CD4-positive, CD25-positive, alpha-beta regulatory T cell (primary cell): ENCODE measurements around the gene ASIC2. TPM values are rescaled to one million over a fixed set of nuclear protein-coding genes. Genes with fewer than 3 reads are reported as not detected.

ENCODE experiments used
- ATAC-seq, 2 donors: fragments of 150-1000 bp; cut with Tn5 transposase; one replicate each; pipeline ENCODE4 v1.10.0; 2021; ENCODE audit warnings: low read depth in 2 of 2, moderate number of reproducible peaks in 2 of 2, moderate library complexity in 1 of 2
- DNase-seq, 3 donors: peaks; one replicate each; pipeline versions ENCODE4 v3.0.0 to v3.0.0-alpha.2; 2012 to 2022; ENCODE audit warnings: mixed read lengths in 1 of 3
- H3K27ac ChIP-seq: one replicate; pipeline ENCODE4 v1.7.0; 2013; ENCODE audit warnings: mild to moderate bottlenecking, low read length; ENCODE audit not compliant: insufficient read depth, poor library complexity, severe bottlenecking
- H3K27me3 ChIP-seq: one replicate; pipeline ENCODE4 v1.7.0; 2013; ENCODE audit warnings: low read length; ENCODE audit not compliant: control insufficient read depth, insufficient read depth
- H3K36me3 ChIP-seq: one replicate; pipeline ENCODE4 v1.7.0; 2013; ENCODE audit warnings: mild to moderate bottlenecking, low read length, moderate library complexity; ENCODE audit not compliant: control insufficient read depth, insufficient read depth
- H3K4me1 ChIP-seq: 2 replicates; pipeline ENCODE4 v1.7.0; 2013; ENCODE audit warnings: mild to moderate bottlenecking, low read length; ENCODE audit not compliant: insufficient read depth, control insufficient read depth, poor library complexity, severe bottlenecking
- H3K4me3 ChIP-seq: one replicate; pipeline ENCODE4 v1.7.0; 2013; ENCODE audit warnings: low read depth, mild to moderate bottlenecking, low read length, moderate library complexity
- H3K9me3 ChIP-seq, 2 experiments: 1 replicate in 1 of 2; 2 replicates in 1 of 2; pipeline ENCODE4 v1.7.0; 2013; ENCODE audit warnings: low read length in 2 of 2, mild to moderate bottlenecking in 1 of 2, moderate library complexity in 1 of 2; ENCODE audit not compliant: control insufficient read depth in 2 of 2
- H3K27ac Mint-ChIP-seq, 3 donors: one replicate each; pipeline ENCODE4 v1.8.0; 2020 to 2022; ENCODE audit warnings: mild to moderate bottlenecking in 3 of 3, mixed read lengths in 3 of 3, moderate library complexity in 2 of 3
- H3K27me3 Mint-ChIP-seq: one replicate; pipeline ENCODE4 v1.8.0; 2022; ENCODE audit warnings: mild to moderate bottlenecking, mixed read lengths
- H3K36me3 Mint-ChIP-seq: one replicate; pipeline ENCODE4 v1.8.0; 2020; ENCODE audit warnings: mixed read lengths
- H3K4me1 Mint-ChIP-seq, 4 donors: one replicate each; pipeline ENCODE4 v1.8.0; 2020 to 2022; ENCODE audit warnings: mixed read lengths in 4 of 4, mild to moderate bottlenecking in 1 of 4
- H3K4me3 Mint-ChIP-seq, 4 donors: one replicate each; pipeline ENCODE4 v1.8.0; 2020 to 2022; ENCODE audit warnings: mild to moderate bottlenecking in 4 of 4, mixed read lengths in 4 of 4, moderate library complexity in 3 of 4
- H3K9me3 Mint-ChIP-seq, 7 donors: one replicate each; pipeline ENCODE4 v1.8.0; 2020 to 2022; ENCODE audit warnings: mixed read lengths in 7 of 7, mild to moderate bottlenecking in 3 of 7, moderate library complexity in 2 of 7
- polyA plus RNA-seq, 4 donors: library from polyadenylated mRNA; unstranded; fragments of 300-500 nt; fragmentation: Illumina TruSeq; gene quantifications; one replicate each; pipeline ENCODE4 v1.2.3, GENCODE V29; 2021
- total RNA-seq: library from RNA; stranded (reverse); gene quantifications from one replicate; pipeline ENCODE4 v1.2.3, GENCODE V29; 2022

Gene ASIC2
- total and polyA plus RNA-seq, 5 donors from 2014 or later, result not detected

DNA sequence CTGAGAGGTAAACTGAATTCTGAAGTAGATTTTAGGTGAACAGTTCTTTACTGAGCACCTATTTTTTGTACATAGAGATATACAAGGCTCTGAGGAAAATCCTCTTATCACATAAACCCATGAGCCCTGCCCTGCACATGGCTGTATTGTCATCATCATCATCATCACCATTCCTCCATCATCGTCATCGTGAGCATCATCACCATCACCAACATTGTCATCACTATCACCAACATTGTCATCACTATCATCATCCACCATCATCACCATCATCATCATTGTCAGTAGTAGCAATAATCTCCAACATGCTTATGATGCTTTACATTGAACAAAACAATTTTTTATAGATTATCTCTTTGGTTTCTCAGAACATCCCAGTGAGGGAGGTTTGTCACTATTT is 20.7 kb downstream of the ASIC2 start:
- Histone ChIP-seq H3K4me3 (no peak overlapping the region), H3K9me3 (no peaks in the 10 kb centered on the region), H3K4me1 (no peaks in the 10 kb centered on the region), H3K27ac (no peak overlapping the region), H3K27me3 (peaks cover 2% of the 10 kb centered on the region), H3K36me3 (no peaks in the 10 kb centered on the region)
- ATAC-seq (no peak), DNase-seq (no peak)
- Mint-ChIP-seq H3K9me3 (peaks cover 0 to 2% (median 1%) of the 10 kb centered on the region in 7 donors), H3K27me3 (no peaks in the 10 kb centered on the region), H3K4me1 (no peaks in the 10 kb centered on the region), H3K27ac (no peak overlapping the region), H3K36me3 (no peaks in the 10 kb centered on the region), H3K4me3 (no peak overlapping the region)

GRCh38 chr17:33269337-33270060 is 23.6 kb downstream of the ASIC2 start:
- Mint-ChIP-seq H3K27me3 (peaks cover 4% of the 10 kb centered on the region), H3K27ac (no peak overlapping the region), H3K4me1 (no peaks in the 10 kb centered on the region), H3K36me3 (no peaks in the 10 kb centered on the region), H3K4me3 (no peak overlapping the region), H3K9me3 (peaks cover 0 to 4% (median 1%) of the 10 kb centered on the region in 7 donors)
- DNase-seq, result no peak
- no peak overlapping the region for H3K27ac ChIP-seq
- ATAC-seq, result no peak
- no peaks in the 10 kb centered on the region for H3K9me3 ChIP-seq
- no peaks in the 10 kb centered on the region for H3K36me3 ChIP-seq
- H3K4me1 ChIP-seq, result no peaks in the 10 kb centered on the region
- H3K27me3 ChIP-seq, result peaks cover 2% of the 10 kb centered on the region
- H3K4me3 ChIP-seq, result no peak overlapping the region

- ATAC-seq, result no peak
- Mint-ChIP-seq H3K9me3 (peaks cover 0 to 4% (median 1%) of the 10 kb centered on the region in 7 donors), H3K27ac (no peak overlapping the region), H3K4me3 (no peak overlapping the region), H3K36me3 (no peaks in the 10 kb centered on the region), H3K4me1 (no peaks in the 10 kb centered on the region), H3K27me3 (peaks cover 4% of the 10 kb centered on the region)
- H3K27ac ChIP-seq, result no peak overlapping the region
- H3K4me3 ChIP-seq, result no peak overlapping the region
- no peaks in the 10 kb centered on the region for H3K36me3 ChIP-seq
- H3K27me3 ChIP-seq, result peaks cover 2% of the 10 kb centered on the region
- DNase-seq, result no peak
- H3K9me3 ChIP-seq, result no peaks in the 10 kb centered on the region
- H3K4me1 ChIP-seq, result no peaks in the 10 kb centered on the region
These were observed 25.1 kb downstream of the ASIC2 start for GRCh38 chr17:33267851-33268548.

DNA sequence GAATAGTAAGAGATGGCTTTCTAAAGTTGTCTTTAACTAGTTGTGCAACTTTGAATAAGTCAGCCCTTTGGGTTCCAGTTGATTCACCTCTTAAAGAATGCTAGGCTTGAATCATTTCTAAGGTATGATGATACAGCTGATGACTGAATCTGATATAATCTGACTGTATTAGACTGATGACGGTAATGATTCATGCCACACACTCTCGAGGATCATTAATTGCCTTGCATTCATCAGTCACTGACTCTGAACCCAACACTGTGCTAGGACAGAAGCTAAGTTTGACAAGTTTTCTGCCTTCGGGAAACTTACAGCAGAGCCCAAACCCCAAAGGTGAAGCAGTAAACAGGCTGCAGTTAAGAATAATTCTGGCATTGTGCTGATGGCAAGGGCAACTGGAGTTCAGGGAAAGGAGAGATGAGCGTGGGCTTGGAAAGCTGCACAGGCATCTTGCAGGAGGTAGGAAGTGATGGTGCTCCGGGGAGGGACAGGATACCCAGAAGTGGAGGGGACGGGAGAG is 25.8 kb downstream of the ASIC2 start:
- no peak overlapping the region for H3K4me3 Mint-ChIP-seq
- no peak for ATAC-seq
- no peaks in the 10 kb centered on the region for H3K36me3 Mint-ChIP-seq
- H3K27me3 ChIP-seq, result peaks cover 2% of the 10 kb centered on the region
- no peak overlapping the region for H3K27ac ChIP-seq
- peaks cover 0 to 4% (median 1%) of the 10 kb centered on the region in 7 donors for H3K9me3 Mint-ChIP-seq
- no peaks in the 10 kb centered on the region for H3K4me1 Mint-ChIP-seq
- no peaks in the 10 kb centered on the region for H3K36me3 ChIP-seq
- peak overlapping the region in 1 of 3 donors; percentile 70 for H3K27ac Mint-ChIP-seq
- no peaks in the 10 kb centered on the region for H3K4me1 ChIP-seq
- no peaks in the 10 kb centered on the region for H3K9me3 ChIP-seq
- H3K27me3 Mint-ChIP-seq, result peaks cover 4% of the 10 kb centered on the region
- DNase-seq, result no peak
- H3K4me3 ChIP-seq, result no peak overlapping the region

DNA sequence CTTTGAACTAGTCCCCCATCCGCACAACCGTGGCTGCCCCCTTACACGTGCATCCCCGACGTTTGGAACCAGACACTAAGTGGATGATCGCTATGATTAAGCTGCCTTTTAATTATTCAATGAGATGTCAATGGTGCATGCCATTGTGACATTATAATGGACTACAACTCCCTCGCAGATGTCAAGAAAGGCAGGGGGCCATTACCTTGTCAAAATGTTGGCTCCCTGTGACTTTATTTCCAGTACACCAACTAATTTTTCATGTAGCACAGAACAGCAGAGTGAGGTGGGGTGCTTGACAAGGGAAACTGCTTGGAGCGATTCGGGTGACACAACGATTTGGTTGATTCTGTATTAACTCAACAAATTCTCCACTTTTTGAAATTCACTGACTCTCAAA is 26.5 kb downstream of the ASIC2 start:
- Mint-ChIP-seq H3K27ac (no peak overlapping the region), H3K27me3 (peaks cover 4% of the 10 kb centered on the region), H3K4me1 (no peaks in the 10 kb centered on the region), H3K9me3 (peaks cover 0 to 4% (median 1%) of the 10 kb centered on the region in 7 donors), H3K4me3 (no peak overlapping the region), H3K36me3 (no peaks in the 10 kb centered on the region)
- no peak for DNase-seq
- no peaks in the 10 kb centered on the region for H3K9me3 ChIP-seq
- no peaks in the 10 kb centered on the region for H3K4me1 ChIP-seq
- H3K27me3 ChIP-seq, result peaks cover 2% of the 10 kb centered on the region
- no peak overlapping the region for H3K4me3 ChIP-seq
- no peak for ATAC-seq
- no peak overlapping the region for H3K27ac ChIP-seq
- H3K36me3 ChIP-seq, result no peaks in the 10 kb centered on the region

- Mint-ChIP-seq H3K27me3 (peaks cover 4% of the 10 kb centered on the region), H3K4me1 (no peaks in the 10 kb centered on the region), H3K27ac (no peak overlapping the region), H3K9me3 (peaks cover 0 to 4% (median 1%) of the 10 kb centered on the region in 7 donors), H3K4me3 (peak overlapping the region in 1 of 4 donors; percentile 13), H3K36me3 (no peaks in the 10 kb centered on the region)
- H3K27ac ChIP-seq, result no peak overlapping the region
- H3K4me3 ChIP-seq, result no peak overlapping the region
- H3K27me3 ChIP-seq, result no peaks in the 10 kb centered on the region
- no peak for ATAC-seq
- H3K36me3 ChIP-seq, result no peaks in the 10 kb centered on the region
- DNase-seq, result no peak
- H3K4me1 ChIP-seq, result no peaks in the 10 kb centered on the region
- H3K9me3 ChIP-seq, result no peaks in the 10 kb centered on the region
These were observed 27.0 kb downstream of the ASIC2 start for GRCh38 chr17:33266116-33266515.

- Mint-ChIP-seq H3K4me3 (no peak overlapping the region), H3K4me1 (no peaks in the 10 kb centered on the region), H3K27me3 (peaks cover 4% of the 10 kb centered on the region), H3K27ac (no peak overlapping the region), H3K9me3 (peaks cover 0 to 4% (median 0%) of the 10 kb centered on the region in 7 donors), H3K36me3 (no peaks in the 10 kb centered on the region)
- no peak overlapping the region for H3K4me3 ChIP-seq
- H3K27ac ChIP-seq, result no peak overlapping the region
- H3K4me1 ChIP-seq, result no peaks in the 10 kb centered on the region
- no peak for DNase-seq
- no peaks in the 10 kb centered on the region for H3K9me3 ChIP-seq
- no peaks in the 10 kb centered on the region for H3K27me3 ChIP-seq
- no peak for ATAC-seq
- no peaks in the 10 kb centered on the region for H3K36me3 ChIP-seq
These were observed 29.7 kb downstream of the ASIC2 start for GRCh38 chr17:33263396-33263795.
